HepG2 (cell line): ENCODE data around the gene SYNGAP1. TPM values are rescaled to one million over a fixed set of nuclear protein-coding genes. Genes with fewer than 3 reads are reported as not detected.

Experiments
- AHR ChIP-seq: IDR thresholded peaks from 2 replicates; pipeline ENCODE4 v1.6.1; 2018; ENCODE audit warnings: missing genetic modification reagents, missing compliant biosample characterization
- ERF ChIP-seq: IDR thresholded peaks from 2 replicates; pipeline ENCODE4 v1.6.1; 2018; ENCODE audit warnings: missing biosample characterization, missing genetic modification reagents
- FOXJ3 ChIP-seq: sonication (generic); formaldehyde crosslinking; IDR thresholded peaks from 2 replicates; pipeline ENCODE4 v1.4.0; 2020; ENCODE audit warnings: missing genetic modification reagents, mild to moderate bottlenecking, borderline replicate concordance
- FOXK1 ChIP-seq: sonication (generic); formaldehyde crosslinking; IDR thresholded peaks from 2 replicates; pipeline ENCODE4 v1.4.0; 2020; ENCODE audit warnings: low read depth, missing genetic modification reagents, borderline replicate concordance
- KDM2A ChIP-seq: sonication (generic); formaldehyde crosslinking; IDR thresholded peaks from 2 replicates; pipeline ENCODE4 v1.4.0; 2020; ENCODE audit warnings: low read depth, missing genetic modification reagents, borderline replicate concordance
- MTA1 ChIP-seq: sonication (generic); formaldehyde crosslinking; IDR thresholded peaks from 2 replicates; pipeline ENCODE4 v1.4.0; 2020; ENCODE audit warnings: missing genetic modification reagents, mild to moderate bottlenecking, borderline replicate concordance
- PHF5A ChIP-seq: IDR thresholded peaks from one replicate; pipeline ENCODE4 v1.6.1; 2018; ENCODE audit warnings: low read depth, missing genetic modification reagents; ENCODE audit not compliant: unreplicated experiment
- TEAD2 ChIP-seq: sonication (generic); formaldehyde crosslinking; IDR thresholded peaks from 2 replicates; pipeline ENCODE4 v1.9.0; 2021; ENCODE audit warnings: missing genetic modification reagents
- THYN1 ChIP-seq: sonication (generic); formaldehyde crosslinking; IDR thresholded peaks from 2 replicates; pipeline ENCODE4 v1.8.1; 2023; ENCODE audit warnings: low read depth, mild to moderate bottlenecking, moderate library complexity, missing genetic modification reagents, borderline replicate concordance
- ZBTB7B ChIP-seq: sonication (generic); formaldehyde crosslinking; IDR thresholded peaks from 2 replicates; pipeline ENCODE4 v1.4.0; 2020; ENCODE audit warnings: missing genetic modification reagents
- ZC3H13 ChIP-seq: sonication (generic); formaldehyde crosslinking; IDR thresholded peaks from 2 replicates; pipeline ENCODE4 v1.8.1; 2023; ENCODE audit warnings: mild to moderate bottlenecking, missing genetic modification reagents, moderate library complexity
- ZNF160 ChIP-seq: sonication (generic); formaldehyde crosslinking; IDR thresholded peaks from 2 replicates; pipeline ENCODE4 v1.8.0; 2022; ENCODE audit warnings: mild to moderate bottlenecking, inconsistent platforms, missing genetic modification reagents
- ZNF317 ChIP-seq: sonication (generic); formaldehyde crosslinking; IDR thresholded peaks from 2 replicates; pipeline ENCODE4 v1.5.0; 2020; ENCODE audit warnings: mild to moderate bottlenecking, missing genetic modification reagents
- ZNF343 ChIP-seq: sonication (generic); formaldehyde crosslinking; IDR thresholded peaks from 2 replicates; pipeline ENCODE4 v1.4.0; 2020; ENCODE audit warnings: mild to moderate bottlenecking, missing genetic modification reagents
- ZNF431 ChIP-seq: sonication (generic); formaldehyde crosslinking; IDR thresholded peaks from 2 replicates; pipeline ENCODE4 v1.9.0; 2022; ENCODE audit warnings: missing genetic modification reagents, low read depth, mild to moderate bottlenecking, borderline replicate concordance
- ZNF558 ChIP-seq: sonication (generic); formaldehyde crosslinking; IDR thresholded peaks from 2 replicates; pipeline ENCODE4 v1.9.0; 2022; ENCODE audit warnings: mild to moderate bottlenecking, missing genetic modification reagents, borderline replicate concordance
- ZNF614 ChIP-seq: IDR thresholded peaks from 2 replicates; pipeline ENCODE4 v1.6.1; 2018; ENCODE audit warnings: missing biosample characterization, missing genetic modification reagents, inconsistent platforms, borderline replicate concordance
- ZNF670 ChIP-seq: sonication (generic); formaldehyde crosslinking; IDR thresholded peaks from 2 replicates; pipeline ENCODE4 v1.8.0; 2022; ENCODE audit warnings: mild to moderate bottlenecking, missing genetic modification reagents, borderline replicate concordance
- ZNF772 ChIP-seq: sonication (generic); formaldehyde crosslinking; IDR thresholded peaks from 2 replicates; pipeline ENCODE4 v1.5.0; 2020; ENCODE audit warnings: mild to moderate bottlenecking, missing genetic modification reagents
- ZNF788 ChIP-seq: sonication (generic); formaldehyde crosslinking; IDR thresholded peaks from 2 replicates; pipeline ENCODE4 v1.5.0; 2020; ENCODE audit warnings: mild to moderate bottlenecking, missing genetic modification reagents, borderline replicate concordance
- polyA plus RNA-seq, 8 experiments: library from polyadenylated mRNA; depleted of rRNA in 3 of 8; stranded (reverse) in 7 of 8; unstranded in 1 of 8; fragments of >200 nt; fragmentation: Illumina TruSeq in 4 of 8; extraction: Trizol in 4 of 8; gene quantifications; 2 replicates each; pipeline versions ENCODE4 v1.2.1 to v1.2.3, GENCODE V29; 2011 to 2016; ENCODE audit warnings: low read depth in 4 of 8, missing spikeins in 1 of 8, mixed read lengths in 1 of 8; ENCODE audit not compliant: insufficient read depth in 1 of 8
- total RNA-seq, 5 experiments: library from RNA; depleted of rRNA; stranded (reverse); fragments of >200 nt; fragmentation: Illumina TruSeq; extraction: Trizol; gene quantifications; 2 replicates each; pipeline ENCODE4 v1.2.3, GENCODE V29; 2016; ENCODE audit warnings: low read depth in 1 of 5
- TF ChIP-seq, protein P1 (sequence below): sonication (generic); formaldehyde crosslinking; IDR thresholded peaks from 2 replicates; pipeline ENCODE4 v1.5.1; 2020; ENCODE audit warnings: mild to moderate bottlenecking, missing genetic modification reagents
- TF ChIP-seq, protein P2 (sequence below): sonication (generic); formaldehyde crosslinking; conservative IDR thresholded peaks from 2 replicates; pipeline ENCODE4 v1.4.0; 2020; ENCODE audit warnings: missing genetic modification reagents
- TF ChIP-seq, protein P3 (sequence below): IDR thresholded peaks from 2 replicates; pipeline ENCODE4 v1.6.1; 2018; ENCODE audit warnings: missing genetic modification reagents

Gene SYNGAP1
- total and polyA plus RNA-seq, 2 of the 13 experiments (the other 11 are each of a cell fraction or from before 2014, with no cell fraction given), result 0.75 to 1.1 TPM

DNA sequence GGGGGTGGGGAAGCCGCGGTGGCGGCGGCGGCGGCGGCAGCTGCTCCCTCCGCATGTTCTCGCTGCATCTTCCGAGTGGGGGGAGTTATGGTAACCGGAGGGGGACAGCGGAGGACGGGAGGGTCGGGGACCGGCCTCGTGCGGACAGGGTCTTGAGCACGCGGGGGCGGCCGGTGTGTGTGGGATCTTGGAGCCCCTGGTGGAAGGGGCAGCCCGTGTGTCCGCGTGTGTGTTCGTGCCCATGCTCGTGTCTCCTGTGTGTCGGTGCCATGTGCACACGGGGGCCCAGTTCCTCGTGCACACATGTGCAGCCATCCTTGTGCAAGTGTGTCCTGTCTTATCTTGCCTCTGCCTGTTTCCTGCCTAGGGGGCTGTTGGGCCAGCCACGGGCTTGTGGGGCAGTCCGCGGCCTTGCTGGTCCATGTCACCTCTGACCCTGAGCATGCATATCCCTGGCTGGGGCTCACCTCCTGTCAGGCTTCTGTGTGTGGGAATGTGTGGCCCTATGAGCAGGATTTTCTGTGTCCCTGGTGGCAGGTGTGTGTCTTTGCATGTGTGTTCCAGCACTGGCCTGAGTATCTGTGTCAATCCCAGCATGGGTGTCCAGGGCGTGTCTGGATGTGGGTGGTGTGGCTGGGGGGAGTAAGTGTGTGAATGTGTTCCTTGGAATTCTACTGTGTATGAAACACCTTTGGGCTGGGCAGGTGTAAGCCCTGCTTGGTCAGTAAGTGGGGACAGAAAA is 8.5 kb downstream of the SYNGAP1 start (continued):
- TF ChIP-seq, protein P1, sequence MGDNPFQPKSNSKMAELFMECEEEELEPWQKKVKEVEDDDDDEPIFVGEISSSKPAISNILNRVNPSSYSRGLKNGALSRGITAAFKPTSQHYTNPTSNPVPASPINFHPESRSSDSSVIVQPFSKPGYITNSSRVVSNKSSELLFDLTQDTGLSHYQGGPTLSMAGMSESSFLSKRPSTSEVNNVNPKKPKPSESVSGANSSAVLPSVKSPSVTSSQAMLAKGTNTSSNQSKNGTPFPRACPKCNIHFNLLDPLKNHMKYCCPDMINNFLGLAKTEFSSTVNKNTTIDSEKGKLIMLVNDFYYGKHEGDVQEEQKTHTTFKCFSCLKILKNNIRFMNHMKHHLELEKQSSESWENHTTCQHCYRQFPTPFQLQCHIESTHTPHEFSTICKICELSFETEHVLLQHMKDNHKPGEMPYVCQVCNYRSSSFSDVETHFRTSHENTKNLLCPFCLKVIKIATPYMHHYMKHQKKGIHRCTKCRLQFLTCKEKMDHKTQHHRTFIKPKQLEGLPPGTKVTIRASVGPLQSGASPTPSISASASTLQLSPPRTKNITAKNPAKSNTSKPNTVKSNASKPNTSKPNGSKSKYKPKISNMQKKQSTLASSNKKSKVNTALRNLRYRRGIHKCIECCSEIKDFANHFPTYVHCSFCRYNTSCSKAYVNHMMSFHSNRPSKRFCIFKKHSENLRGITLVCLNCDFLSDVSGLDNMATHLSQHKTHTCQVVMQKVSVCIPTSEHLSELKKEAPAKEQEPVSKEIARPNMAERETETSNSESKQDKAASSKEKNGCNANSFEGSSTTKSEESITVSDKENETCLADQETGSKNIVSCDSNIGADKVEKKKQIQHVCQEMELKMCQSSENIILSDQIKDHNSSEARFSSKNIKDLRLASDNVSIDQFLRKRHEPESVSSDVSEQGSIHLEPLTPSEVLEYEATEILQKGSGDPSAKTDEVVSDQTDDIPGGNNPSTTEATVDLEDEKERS (CRISPR knock-in tag), result peak; percentile 55; the same call in 1 of the 2 replicates
- TF ChIP-seq, protein P2, sequence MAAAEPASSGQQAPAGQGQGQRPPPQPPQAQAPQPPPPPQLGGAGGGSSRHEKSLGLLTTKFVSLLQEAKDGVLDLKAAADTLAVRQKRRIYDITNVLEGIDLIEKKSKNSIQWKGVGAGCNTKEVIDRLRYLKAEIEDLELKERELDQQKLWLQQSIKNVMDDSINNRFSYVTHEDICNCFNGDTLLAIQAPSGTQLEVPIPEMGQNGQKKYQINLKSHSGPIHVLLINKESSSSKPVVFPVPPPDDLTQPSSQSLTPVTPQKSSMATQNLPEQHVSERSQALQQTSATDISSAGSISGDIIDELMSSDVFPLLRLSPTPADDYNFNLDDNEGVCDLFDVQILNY (CRISPR knock-in tag), result peak; percentile 43; the same call in 1 of the 2 replicates
- TF ChIP-seq AHR (CRISPR knock-in tag) (0 out of 2 replicates have a peak, but pooled peaks have one; percentile 72), MTA1 (CRISPR knock-in tag) (peak; percentile 80; the same call in 1 of the 2 replicates), FOXK1 (CRISPR knock-in tag) (0 out of 2 replicates have a peak, but pooled peaks have one; percentile 27), ZNF788 (CRISPR knock-in tag) (peak; percentile 71; the same call in 1 of the 2 replicates), ZC3H13 (peak; percentile 72; the same call in 1 of the 2 replicates), TEAD2 (CRISPR knock-in tag) (no peak), ZNF160 (no peak), ZNF614 (CRISPR knock-in tag) (peak; percentile 26; the same call in 1 of the 2 replicates), ERF (0 out of 2 replicates have a peak, but pooled peaks have one; percentile 20), ZNF772 (CRISPR knock-in tag) (0 out of 2 replicates have a peak, but pooled peaks have one; percentile 19), PHF5A (CRISPR knock-in tag) (no peak), THYN1 (CRISPR knock-in tag) (no peak), FOXJ3 (CRISPR knock-in tag) (no peak), ZNF317 (CRISPR knock-in tag) (no peak), ZNF343 (CRISPR knock-in tag) (0 out of 2 replicates have a peak, but pooled peaks have one; percentile 25), ZNF558 (peak; percentile 54; the same call in 1 of the 2 replicates), KDM2A (CRISPR knock-in tag) (0 out of 2 replicates have a peak, but pooled peaks have one; percentile 25), ZBTB7B (CRISPR knock-in tag) (peak; percentile 57; the same call in 1 of the 2 replicates), ZNF431 (CRISPR knock-in tag) (no peak; the same call in 1 of the 2 replicates), ZNF670 (CRISPR knock-in tag) (0 out of 2 replicates have a peak, but pooled peaks have one; percentile 58)
- TF ChIP-seq, protein P3, sequence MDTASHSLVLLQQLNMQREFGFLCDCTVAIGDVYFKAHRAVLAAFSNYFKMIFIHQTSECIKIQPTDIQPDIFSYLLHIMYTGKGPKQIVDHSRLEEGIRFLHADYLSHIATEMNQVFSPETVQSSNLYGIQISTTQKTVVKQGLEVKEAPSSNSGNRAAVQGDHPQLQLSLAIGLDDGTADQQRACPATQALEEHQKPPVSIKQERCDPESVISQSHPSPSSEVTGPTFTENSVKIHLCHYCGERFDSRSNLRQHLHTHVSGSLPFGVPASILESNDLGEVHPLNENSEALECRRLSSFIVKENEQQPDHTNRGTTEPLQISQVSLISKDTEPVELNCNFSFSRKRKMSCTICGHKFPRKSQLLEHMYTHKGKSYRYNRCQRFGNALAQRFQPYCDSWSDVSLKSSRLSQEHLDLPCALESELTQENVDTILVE (CRISPR knock-in tag), result peak; percentile 53; the same call in 1 of the 2 replicates
